Tibial nerve (tissue), 4 donors: ENCODE measurements around the gene CNTNAP4. TPM values are rescaled to one million over a fixed set of nuclear protein-coding genes. Genes with fewer than 3 reads are reported as not detected.
A peak's percentile ranks its signal among the peaks of the same experiment; 100 is the strongest.

Source experiments
- DNase-seq, 2 donors: peaks; one replicate each; pipeline ENCODE4 v3.0.0-alpha.2; 2019; ENCODE audit warnings: low spot score in 2 of 2
- H3K27ac ChIP-seq, 4 donors: fragments of 200-600 bp; sonication (generic) in 3 of 4; one replicate each; pipeline ENCODE4 v1.5.1; 2017 to 2019; ENCODE audit warnings: mild to moderate bottlenecking in 1 of 4
- H3K27me3 ChIP-seq, 2 donors: fragments of 200-600 bp; sonication (generic) in 1 of 2; one replicate each; pipeline versions ENCODE4 v1.5.1 to v1.6.0; 2017 to 2019
- H3K36me3 ChIP-seq, 3 donors: fragments of 200-600 bp; sonication (generic); one replicate each; pipeline ENCODE4 v1.5.1; 2018 to 2019
- H3K4me1 ChIP-seq, 4 donors: fragments of 200-600 bp; sonication (generic) in 3 of 4; one replicate each; pipeline ENCODE4 v1.5.1; 2017 to 2019
- H3K4me3 ChIP-seq, 4 donors: fragments of 200-600 bp; sonication (generic) in 3 of 4; one replicate each; pipeline ENCODE4 v1.5.1; 2017 to 2019; ENCODE audit warnings: mild to moderate bottlenecking in 1 of 4, moderate library complexity in 1 of 4
- H3K9me3 ChIP-seq, 4 donors: fragments of 200-600 bp; sonication (generic) in 3 of 4; one replicate each; pipeline ENCODE4 v1.5.1; 2017 to 2019
- CTCF ChIP-seq, 5 experiments: fragments of 200-600 bp in 3 of 5; fragments of 450-650 bp in 2 of 5; sonication (generic) in 3 of 5; IDR thresholded peaks; one replicate each; pipeline ENCODE4 v1.5.1; 2016 to 2019; ENCODE audit warnings: antibody characterized with exemption in 5 of 5, mild to moderate bottlenecking in 3 of 5, moderate library complexity in 2 of 5
- EP300 ChIP-seq, 2 donors: sonication (generic); formaldehyde crosslinking; IDR thresholded peaks; one replicate each; pipeline ENCODE4 v1.6.1; 2017; ENCODE audit warnings: antibody characterized with exemption in 2 of 2, mild to moderate bottlenecking in 1 of 2
- POLR2A ChIP-seq, 2 donors: fragments of 450-650 bp; IDR thresholded peaks; one replicate each; pipeline ENCODE4 v1.6.1; 2017; ENCODE audit warnings: antibody characterized with exemption in 2 of 2, mild to moderate bottlenecking in 2 of 2, moderate library complexity in 2 of 2
- WGBS, 2 donors: methylation state at CpG; one replicate each; pipeline ENCODE4 v1.1.5; 2018; 5-methylcytosine and 5-hydroxymethylcytosine counted together
- total RNA-seq, 4 donors: library from RNA; depleted of rRNA; stranded (reverse); fragments of >200 nt; gene quantifications; one replicate each; pipeline ENCODE4 v1.1.0, GENCODE V29; 2016

CNTNAP4 gene
- total RNA-seq, 4 donors from 2014 or later, result 0.22 to 0.30 TPM; not detected in 2

GRCh38 chr16:76268824-76269223 is 8.4 kb upstream of the CNTNAP4 start:
- WGBS, 2 donors, result 69 to 74% methylated on average over 1 of the region's 1 CpG
- Histone ChIP-seq H3K27ac (no peak overlapping the region), H3K4me3 (no peak overlapping the region), H3K36me3 (no peaks in the 10 kb centered on the region), H3K9me3 (peaks cover 0 to 23% (median 0%) of the 10 kb centered on the region in 4 donors), H3K4me1 (no peaks in the 10 kb centered on the region), H3K27me3 (no peaks in the 10 kb centered on the region)
- TF ChIP-seq CTCF (IDR thresholded peaks at IDR 0.05) (no peak), EP300 (IDR thresholded peaks at IDR 0.05) (no peak), POLR2A (IDR thresholded peaks at IDR 0.05) (no peak)
- no peak for DNase-seq

DNA sequence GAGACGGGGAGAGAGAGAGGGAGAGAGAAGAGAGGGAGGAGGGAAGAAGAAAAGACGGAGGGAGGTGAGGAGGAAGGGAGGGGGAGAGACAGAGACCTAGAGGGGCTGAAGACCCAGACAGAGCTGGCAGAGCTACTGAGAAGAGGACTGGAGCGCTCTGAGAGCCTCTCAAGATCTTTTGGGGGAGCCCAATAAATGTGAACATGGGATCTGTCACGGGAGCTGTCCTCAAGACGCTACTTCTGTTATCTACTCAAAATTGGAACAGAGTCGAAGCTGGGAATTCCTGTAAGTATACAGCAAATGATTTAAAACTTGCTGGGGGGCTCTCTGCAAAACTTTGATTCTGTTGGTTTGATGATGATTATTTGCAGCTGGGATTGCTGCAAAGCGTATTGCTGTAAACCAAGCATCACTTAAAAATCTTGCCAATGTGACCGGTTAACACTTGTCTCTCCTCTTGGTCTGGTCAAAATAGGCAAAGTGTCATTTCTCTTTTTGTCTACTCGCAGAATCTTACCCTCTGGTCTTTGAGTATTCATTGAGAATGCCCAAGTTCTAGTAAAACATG is 344 bp downstream of the CNTNAP4 start:
- H3K4me1 ChIP-seq, result peaks cover 0 to 8% (median 0%) of the 10 kb centered on the region in 4 donors
- H3K27me3 ChIP-seq, result no peaks in the 10 kb centered on the region
- no peak overlapping the region for H3K27ac ChIP-seq
- H3K9me3 ChIP-seq, result no peaks in the 10 kb centered on the region
- WGBS, 2 donors, result 28 to 33% methylated on average over 9 of the region's 9 CpGs
- no peak overlapping the region for H3K4me3 ChIP-seq
- no peaks in the 10 kb centered on the region for H3K36me3 ChIP-seq
- TF ChIP-seq CTCF (IDR thresholded peaks at IDR 0.05) (no peak), EP300 (IDR thresholded peaks at IDR 0.05) (no peak), POLR2A (IDR thresholded peaks at IDR 0.05) (no peak)
- no peak for DNase-seq

DNA sequence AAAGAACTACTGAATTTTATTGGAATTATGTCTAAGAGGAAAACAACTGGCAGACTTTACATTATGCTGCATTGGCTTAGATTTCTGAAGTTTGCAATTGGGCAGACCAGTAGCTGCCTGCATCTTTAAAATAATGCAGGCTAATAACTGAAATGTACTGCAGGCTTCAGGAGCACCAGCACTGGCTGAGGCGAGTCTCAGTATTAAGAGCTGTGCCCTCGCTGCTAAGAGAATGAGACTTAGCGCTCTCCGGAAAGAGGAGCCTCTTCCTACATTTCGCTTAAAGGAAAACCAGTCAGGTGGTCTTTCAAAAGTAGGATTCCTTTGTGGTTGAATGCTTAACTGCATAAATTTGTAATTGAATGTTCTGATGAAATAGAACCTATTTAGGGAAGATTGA is 885 bp downstream of the CNTNAP4 start:
- no peak overlapping the region for H3K4me3 ChIP-seq
- H3K27ac ChIP-seq, result no peak overlapping the region
- peaks cover 0 to 8% (median 0%) of the 10 kb centered on the region in 4 donors for H3K4me1 ChIP-seq
- TF ChIP-seq CTCF (IDR thresholded peaks at IDR 0.05) (no peak), POLR2A (IDR thresholded peaks at IDR 0.05) (no peak), EP300 (IDR thresholded peaks at IDR 0.05) (no peak)
- no peaks in the 10 kb centered on the region for H3K27me3 ChIP-seq
- 67 to 70% methylated on average over 5 of the region's 5 CpGs for WGBS, 2 donors
- no peaks in the 10 kb centered on the region for H3K9me3 ChIP-seq
- DNase-seq, result no peak
- H3K36me3 ChIP-seq, result no peaks in the 10 kb centered on the region

DNA sequence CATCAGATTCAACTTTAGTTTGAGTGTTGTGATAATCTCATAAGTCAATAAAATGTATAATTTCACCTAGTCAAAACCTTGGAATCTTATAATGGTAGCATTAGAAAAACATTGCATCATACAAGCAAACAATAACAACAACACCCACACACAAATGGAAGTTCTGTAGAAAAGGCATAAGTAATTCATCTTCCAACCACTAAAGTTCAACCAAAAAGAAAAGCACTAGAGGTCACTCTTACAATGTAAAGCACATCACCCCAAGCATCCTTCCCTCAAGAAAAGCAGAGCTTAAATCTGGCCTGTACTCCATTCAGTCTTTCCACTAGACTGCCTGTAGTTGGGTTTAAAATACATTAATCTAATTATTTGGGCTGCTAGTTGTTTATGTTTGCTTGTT is 1.8 kb downstream of the CNTNAP4 start:
- TF ChIP-seq CTCF (IDR thresholded peaks at IDR 0.05), result peak in 1 of 5 experiments; percentile 22
- no peak for TF ChIP-seq POLR2A (IDR thresholded peaks at IDR 0.05)
- H3K27ac ChIP-seq, result no peak overlapping the region
- DNase-seq, result no peak
- no peak overlapping the region for H3K4me3 ChIP-seq
- no peaks in the 10 kb centered on the region for H3K9me3 ChIP-seq
- H3K36me3 ChIP-seq, result no peaks in the 10 kb centered on the region
- peaks cover 0 to 8% (median 0%) of the 10 kb centered on the region in 4 donors for H3K4me1 ChIP-seq
- H3K27me3 ChIP-seq, result no peaks in the 10 kb centered on the region

GRCh38 chr16:76280421-76281215 is 3.4 kb downstream of the CNTNAP4 start:
- no peak for TF ChIP-seq EP300 (IDR thresholded peaks at IDR 0.05)
- TF ChIP-seq CTCF (IDR thresholded peaks at IDR 0.05), result no peak
- no peak for TF ChIP-seq POLR2A (IDR thresholded peaks at IDR 0.05)
- Histone ChIP-seq H3K27me3 (no peaks in the 10 kb centered on the region), H3K4me1 (peaks cover 0 to 8% (median 0%) of the 10 kb centered on the region in 4 donors), H3K27ac (no peak overlapping the region), H3K4me3 (no peak overlapping the region), H3K9me3 (no peaks in the 10 kb centered on the region), H3K36me3 (no peaks in the 10 kb centered on the region)
- no peak for DNase-seq
- WGBS, 2 donors, result 90 to 95% methylated on average over 6 of the region's 6 CpGs
